Fibroblast of skin of scalp (primary cell): ENCODE data around the gene CCM2L. TPM values are rescaled to one million over a fixed set of nuclear protein-coding genes. Genes with fewer than 3 reads are reported as not detected.

Experiments
- DNase-seq: peaks from one replicate; pipeline ENCODE4 v3.0.0-alpha.2; 2013
- polyA plus RNA-seq, 2 experiments: library from polyadenylated mRNA; unstranded; fragments of 120-200 nt; gene quantifications; one replicate each; pipeline ENCODE4 v1.2.1, GENCODE V29; 2013; ENCODE audit not compliant: insufficient read length in 2 of 2

CCM2L gene
- not detected for polyA plus RNA-seq (2013, experiment 1 of 2; ENCODE audit: insufficient read length)
- 0.21 TPM for polyA plus RNA-seq (2013, experiment 2 of 2; ENCODE audit: insufficient read length)

- DNase-seq = no peak
Measured at GRCh38 chr20:32010101-32010500, at the start of gene CCM2L. TSS of gene CCM2L (plus strand) at chr20:32010438. CDS start at chr20:32010455, 17 bp downstream.

GRCh38 chr20:31962761-31963160 lies 47.5 kb upstream of the CCM2L start:
- no peak for DNase-seq

GRCh38 chr20:31963889-31964288 lies 46.3 kb upstream of the CCM2L start:
- DNase-seq = no peak

GRCh38 chr20:31966991-31967655 lies 43.1 kb upstream of the CCM2L start:
- DNase-seq = no peak

GRCh38 chr20:31967830-31968249 lies 42.4 kb upstream of the CCM2L start, which contains the start of gene XKR7:
TSS of gene XKR7 (plus strand) at chr20:31968151. CDS start at chr20:31968176, 25 bp downstream.
- DNase-seq = no peak

- peak; percentile 71 for DNase-seq
Measured at GRCh38 chr20:31968291-31969126, 41.7 kb upstream of the CCM2L start.

- no peak for DNase-seq
Measured at GRCh38 chr20:31969991-31970390, 40.2 kb upstream of the CCM2L start.

- peak; percentile 6 for DNase-seq
Measured at GRCh38 chr20:31972471-31973021, 37.7 kb upstream of the CCM2L start.

- no peak for DNase-seq
Measured at GRCh38 chr20:31974296-31974695, 35.9 kb upstream of the CCM2L start.

GRCh38 chr20:31974951-31975487 lies 35.2 kb upstream of the CCM2L start:
- no peak for DNase-seq

- DNase-seq = no peak
Measured at GRCh38 chr20:31975874-31976273, 34.4 kb upstream of the CCM2L start.

GRCh38 chr20:31977080-31977479 lies 33.2 kb upstream of the CCM2L start:
- no peak for DNase-seq

GRCh38 chr20:31979713-31980426 lies 30.4 kb upstream of the CCM2L start:
- no peak for DNase-seq

GRCh38 chr20:31981784-31982183 lies 28.5 kb upstream of the CCM2L start:
- no peak for DNase-seq

GRCh38 chr20:31984981-31985471 lies 25.2 kb upstream of the CCM2L start:
- DNase-seq = no peak

- peak; percentile 8 for DNase-seq
Measured at GRCh38 chr20:31987744-31988143, 22.5 kb upstream of the CCM2L start.

- no peak for DNase-seq
Measured at GRCh38 chr20:31988430-31989015, 21.7 kb upstream of the CCM2L start.

GRCh38 chr20:31989030-31989645 lies 21.1 kb upstream of the CCM2L start:
- no peak for DNase-seq

- no peak for DNase-seq
Measured at GRCh38 chr20:31990641-31991338, 19.4 kb upstream of the CCM2L start.

- no peak for DNase-seq
Measured at GRCh38 chr20:31991339-31991705, 18.9 kb upstream of the CCM2L start.

GRCh38 chr20:31992086-31992485 lies 18.2 kb upstream of the CCM2L start:
- DNase-seq = no peak
